ENCODE data around the gene ADORA1. TPM values are rescaled to one million over a fixed set of nuclear protein-coding genes. Genes with fewer than 3 reads are reported as not detected.
A peak's percentile ranks its signal among the peaks of the same experiment; 100 is the strongest.

The ADORA1 gene
- total RNA-seq, 1 experiment from 2014 or later: 1.5 TPM

GRCh38 chr1:203214871-203215270 is 87.3 kb downstream of the ADORA1 start:
- Mint-ChIP-seq H3K27me3 (ENCODE audit: unreplicated experiment) (peaks cover 98% of the 10 kb centered on the region), H3K4me1 (ENCODE audit: low read depth, unreplicated experiment) (no peaks in the 10 kb centered on the region), H3K36me3 (ENCODE audit: insufficient read depth, unreplicated experiment) (no peaks in the 10 kb centered on the region), H3K27ac (ENCODE audit: unreplicated experiment) (no peak overlapping the region), H3K9me3 (ENCODE audit: low read depth, unreplicated experiment) (no peaks in the 10 kb centered on the region), H3K4me3 (ENCODE audit: low read depth, unreplicated experiment) (no peak overlapping the region)
- DNase-seq: no peak
- no TSS peak for BruUV-seq (replicated peaks)
- intact Hi-C loops (cut with micrococcal nuclease; ENCODE audit: unreplicated experiment): no loop called here
- no peak for TF ChIP-seq CTCF (IDR thresholded peaks at IDR 0.05; ENCODE audit: unreplicated experiment)
- CTCF ChIA-PET: interaction anchor here (0.6 to 4.9 kb wide), 6 partner anchors 42 to 457 kb away, joined by 3 to 88 read pairs (median 18); no protein-coding TSS in a partner anchor

GRCh38 chr1:203215573-203215972 is 88.0 kb downstream of the ADORA1 start:
- Mint-ChIP-seq H3K4me1 (ENCODE audit: low read depth, unreplicated experiment) (no peaks in the 10 kb centered on the region), H3K4me3 (ENCODE audit: low read depth, unreplicated experiment) (no peak overlapping the region), H3K27ac (ENCODE audit: unreplicated experiment) (no peak overlapping the region), H3K36me3 (ENCODE audit: insufficient read depth, unreplicated experiment) (no peaks in the 10 kb centered on the region), H3K9me3 (ENCODE audit: low read depth, unreplicated experiment) (no peaks in the 10 kb centered on the region), H3K27me3 (ENCODE audit: unreplicated experiment) (peaks cover 98% of the 10 kb centered on the region)
- TF ChIP-seq CTCF (IDR thresholded peaks at IDR 0.05; ENCODE audit: unreplicated experiment): no peak
- BruUV-seq (replicated peaks): no TSS peak
- intact Hi-C loops (cut with micrococcal nuclease; ENCODE audit: unreplicated experiment): no loop called here
- DNase-seq: no peak
- CTCF ChIA-PET: interaction anchor here (0.6 to 4.9 kb wide), 18 partner anchors 8 to 1183 kb away, joined by 3 to 88 read pairs (median 4); partner anchors contain the start of gene ADORA1

GRCh38 chr1:203216274-203217138 is 89.0 kb downstream of the ADORA1 start:
- no TSS peak for BruUV-seq (replicated peaks)
- Mint-ChIP-seq H3K4me1 (ENCODE audit: low read depth, unreplicated experiment) (no peaks in the 10 kb centered on the region), H3K27me3 (ENCODE audit: unreplicated experiment) (peaks cover 100% of the 10 kb centered on the region), H3K4me3 (ENCODE audit: low read depth, unreplicated experiment) (no peak overlapping the region), H3K27ac (ENCODE audit: unreplicated experiment) (no peak overlapping the region), H3K9me3 (ENCODE audit: low read depth, unreplicated experiment) (no peaks in the 10 kb centered on the region), H3K36me3 (ENCODE audit: insufficient read depth, unreplicated experiment) (no peaks in the 10 kb centered on the region)
- DNase-seq: peak; percentile 73
- CTCF ChIA-PET: interaction anchor here (0.6 to 4.9 kb wide), 24 partner anchors 9 to 1532 kb away, joined by 3 to 88 read pairs (median 4); partner anchors contain the start of genes ADORA1 and PPFIA4
- TF ChIP-seq CTCF (IDR thresholded peaks at IDR 0.05; ENCODE audit: unreplicated experiment): peak; percentile 67
- intact Hi-C loops (cut with micrococcal nuclease; ENCODE audit: unreplicated experiment): loop anchor here (1.0 kb wide), 2 partner anchors 98 to 177 kb away; no protein-coding TSS in a partner anchor

Other genes with a start within 250 kb of the ADORA1 start
- gene RABIF, start 238.6 kb upstream of the ADORA1 start, total RNA-seq (2022): 9.8 and 10.5 TPM in 2 replicates
- 35.4 and 36.7 TPM in 2 replicates for gene KLHL12, start 200.5 kb upstream of the ADORA1 start, total RNA-seq (2022)
- 102 and 104 TPM in 2 replicates for gene ADIPOR1, start 169.4 kb upstream of the ADORA1 start, total RNA-seq (2022)
- gene CYB5R1, start 160.5 kb upstream of the ADORA1 start, total RNA-seq (2022): 57.1 and 65.4 TPM in 2 replicates
- 77.7 and 84.4 TPM in 2 replicates for gene TMEM183A, start 120.4 kb upstream of the ADORA1 start, total RNA-seq (2022)
- 0.12 and 0.83 TPM in 2 replicates for gene PPFIA4, start 101.2 kb upstream of the ADORA1 start, total RNA-seq (2022)
- gene MYOG, start 41.7 kb upstream of the ADORA1 start, total RNA-seq (2022): not detected in 2 replicates
- not detected in 2 replicates for gene MYBPH, start 48.1 kb downstream of the ADORA1 start, total RNA-seq (2022)
- gene CHI3L1, start 59.0 kb downstream of the ADORA1 start, total RNA-seq (2022): not detected in 2 replicates
- not detected in 2 replicates for gene CHIT1, start 101.9 kb downstream of the ADORA1 start, total RNA-seq (2022)
- gene BTG2, start 177.8 kb downstream of the ADORA1 start, total RNA-seq (2022): 2.7 and 4.9 TPM in 2 replicates
- gene FMOD, start 223.4 kb downstream of the ADORA1 start, total RNA-seq (2022): not detected in 2 replicates